ENCODE results near the gene NFIB. TPM values are rescaled to one million over a fixed set of nuclear protein-coding genes. Genes with fewer than 3 reads are reported as not detected.

The NFIB gene
- total and polyA plus RNA-seq, 8 donors: 8.9 to 65.0 (median 45.7) TPM

- FAIRE-seq: no peak
- ATAC-seq: no peak
- intact Hi-C loops (cut with DNase I): no loop called here
- 90 to 92% methylated on average over 3 of the region's 3 CpGs for WGBS, 2 donors
- no peaks in the 10 kb centered on the region for H3K36me3 ChIP-seq
- H3K9me3 ChIP-seq: no peaks in the 10 kb centered on the region
- TF ChIP-seq, protein P1, sequence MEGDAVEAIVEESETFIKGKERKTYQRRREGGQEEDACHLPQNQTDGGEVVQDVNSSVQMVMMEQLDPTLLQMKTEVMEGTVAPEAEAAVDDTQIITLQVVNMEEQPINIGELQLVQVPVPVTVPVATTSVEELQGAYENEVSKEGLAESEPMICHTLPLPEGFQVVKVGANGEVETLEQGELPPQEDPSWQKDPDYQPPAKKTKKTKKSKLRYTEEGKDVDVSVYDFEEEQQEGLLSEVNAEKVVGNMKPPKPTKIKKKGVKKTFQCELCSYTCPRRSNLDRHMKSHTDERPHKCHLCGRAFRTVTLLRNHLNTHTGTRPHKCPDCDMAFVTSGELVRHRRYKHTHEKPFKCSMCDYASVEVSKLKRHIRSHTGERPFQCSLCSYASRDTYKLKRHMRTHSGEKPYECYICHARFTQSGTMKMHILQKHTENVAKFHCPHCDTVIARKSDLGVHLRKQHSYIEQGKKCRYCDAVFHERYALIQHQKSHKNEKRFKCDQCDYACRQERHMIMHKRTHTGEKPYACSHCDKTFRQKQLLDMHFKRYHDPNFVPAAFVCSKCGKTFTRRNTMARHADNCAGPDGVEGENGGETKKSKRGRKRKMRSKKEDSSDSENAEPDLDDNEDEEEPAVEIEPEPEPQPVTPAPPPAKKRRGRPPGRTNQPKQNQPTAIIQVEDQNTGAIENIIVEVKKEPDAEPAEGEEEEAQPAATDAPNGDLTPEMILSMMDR (IDR thresholded peaks at IDR 0.05): no peak
- H3K27ac ChIP-seq: no peak overlapping the region
- no peaks in the 10 kb centered on the region for H3K27me3 ChIP-seq
- H3K4me1 ChIP-seq: peaks cover 22 to 45% (median 33%) of the 10 kb centered on the region in 3 donors
- no peak for DNase-seq
- no peak overlapping the region for H3K4me3 ChIP-seq
Observed at GRCh38 chr9:14220256-14220655, 93.7 kb downstream of the NFIB start.

GRCh38 chr9:14219850-14220249 lies 94.1 kb downstream of the NFIB start:
- no peaks in the 10 kb centered on the region for H3K27me3 ChIP-seq
- H3K4me1 ChIP-seq: peaks cover 22 to 46% (median 35%) of the 10 kb centered on the region in 3 donors
- DNase-seq (no peak), ATAC-seq (no peak), FAIRE-seq (no peak)
- WGBS, 2 donors: 73 to 79% methylated on average over 4 of the region's 4 CpGs
- TF ChIP-seq, protein P1 (IDR thresholded peaks at IDR 0.05): no peak
- intact Hi-C loops (cut with DNase I): no loop called here
- H3K4me3 ChIP-seq: no peak overlapping the region
- H3K36me3 ChIP-seq: no peaks in the 10 kb centered on the region
- H3K27ac ChIP-seq: no peak overlapping the region
- H3K9me3 ChIP-seq: no peaks in the 10 kb centered on the region

GRCh38 chr9:14218253-14218652 lies 95.7 kb downstream of the NFIB start:
- DNase-seq (no peak), FAIRE-seq (no peak), ATAC-seq (peak; percentile 61 to 77 (median 64))
- Histone ChIP-seq H3K9me3 (no peaks in the 10 kb centered on the region), H3K36me3 (no peaks in the 10 kb centered on the region), H3K27ac (peak overlapping the region in 3 of 4 donors; percentile 3 to 22 (median 21)), H3K27me3 (no peaks in the 10 kb centered on the region), H3K4me3 (no peak overlapping the region), H3K4me1 (peaks cover 22 to 40% (median 35%) of the 10 kb centered on the region in 3 donors)
- WGBS, 2 donors: 29 to 30% methylated on average over 1 of the region's 1 CpG
- TF ChIP-seq, protein P1 (IDR thresholded peaks at IDR 0.05): no peak
- intact Hi-C loops (cut with DNase I): no loop called here

- TF ChIP-seq, protein P1 (IDR thresholded peaks at IDR 0.05): no peak
- no peaks in the 10 kb centered on the region for H3K36me3 ChIP-seq
- peak; percentile 32 for FAIRE-seq
- no peaks in the 10 kb centered on the region for H3K9me3 ChIP-seq
- H3K4me1 ChIP-seq: peaks cover 36 to 47% (median 46%) of the 10 kb centered on the region in 3 donors
- intact Hi-C loops (cut with DNase I): no loop called here
- H3K4me3 ChIP-seq: no peak overlapping the region
- ATAC-seq: no peak
- no peak overlapping the region for H3K27ac ChIP-seq
- no peaks in the 10 kb centered on the region for H3K27me3 ChIP-seq
- no peak for DNase-seq
- WGBS, 2 donors: 94 to 96% methylated on average over 1 of the region's 1 CpG
Observed at GRCh38 chr9:14216612-14217194, 97.2 kb downstream of the NFIB start.

DNA sequence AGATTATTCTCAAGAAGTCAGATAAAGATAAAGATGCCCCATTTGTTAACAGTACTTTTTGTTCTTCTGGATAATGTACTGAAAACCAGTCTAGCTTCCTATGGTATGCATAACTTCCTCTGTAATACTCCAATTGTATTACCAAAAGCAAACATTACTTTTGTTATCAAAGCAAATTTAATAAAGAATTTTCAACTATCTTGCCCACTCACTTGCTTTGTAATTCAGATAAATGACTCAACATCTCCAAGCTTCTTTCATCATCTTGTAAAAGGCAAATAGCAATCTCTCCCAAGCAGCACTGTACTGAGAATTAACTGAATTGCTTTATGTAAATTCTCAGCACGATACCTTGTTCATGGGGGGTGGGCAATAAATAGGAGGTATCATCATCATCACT lies 98.3 kb downstream of the NFIB start:
- H3K36me3 ChIP-seq: no peaks in the 10 kb centered on the region
- ATAC-seq: no peak
- 67 to 80% methylated on average over 1 of the region's 1 CpG for WGBS, 2 donors
- no peak overlapping the region for H3K27ac ChIP-seq
- no peaks in the 10 kb centered on the region for H3K27me3 ChIP-seq
- intact Hi-C loops (cut with DNase I): no loop called here
- FAIRE-seq: no peak
- H3K9me3 ChIP-seq: no peaks in the 10 kb centered on the region
- DNase-seq: no peak
- no peak overlapping the region for H3K4me3 ChIP-seq
- H3K4me1 ChIP-seq: peaks cover 41 to 58% (median 55%) of the 10 kb centered on the region in 3 donors
- TF ChIP-seq, protein P1 (IDR thresholded peaks at IDR 0.05): no peak

Data from pancreas (tissue), 10 donors.